GM12801 (cell line): ENCODE measurements around the gene SPTBN4.

Source experiments
- CTCF ChIP-seq: IDR thresholded peaks from one replicate; pipeline ENCODE4 v1.5.1; 2011; ENCODE audit warnings: control low read depth; ENCODE audit not compliant: insufficient read length; ENCODE audit errors: extremely low read depth

SPTBN4 gene

GRCh38 chr19:40560092-40560507 is 93.3 kb downstream of the SPTBN4 start:
- TF ChIP-seq CTCF: no peak

- no peak for TF ChIP-seq CTCF
These were observed 95.1 kb downstream of the SPTBN4 start for GRCh38 chr19:40561947-40562346.

- no peak for TF ChIP-seq CTCF
These were observed 98.6 kb downstream of the SPTBN4 start for GRCh38 chr19:40565355-40565754.

- TF ChIP-seq CTCF: no peak
These were observed 99.2 kb downstream of the SPTBN4 start for GRCh38 chr19:40565910-40566495.

- no peak for TF ChIP-seq CTCF
These were observed 100.4 kb downstream of the SPTBN4 start for GRCh38 chr19:40567040-40567749.

- TF ChIP-seq CTCF: no peak
These were observed 101.1 kb downstream of the SPTBN4 start for GRCh38 chr19:40567750-40568494.

- TF ChIP-seq CTCF: no peak
These were observed 103.7 kb downstream of the SPTBN4 start for GRCh38 chr19:40570313-40571004.
